GM12878 (cell line): ENCODE results near the gene HCFC1. TPM values are rescaled to one million over a fixed set of nuclear protein-coding genes. Genes with fewer than 3 reads are reported as not detected.

Experiments
- ATAC-seq: fragments of 200-7000 bp; cut with Tn5 transposase; 3 replicates; pipeline ENCODE4 v1.9.1; 2020; ENCODE audit warnings: mild to moderate bottlenecking, moderate library complexity
- BruUV-seq: library from RNA; stranded (reverse); fragments of 400-500 nt; replicated peaks from 2 replicates; lab custom pipeline; 2021; lab: Mats Ljungman, UMichigan
- CTCF ChIA-PET: fragments of 300-600 bp; sonication (Branson Sonifier 250); formaldehyde crosslinking; extraction: SDS; loops from one replicate; lab custom pipeline; 2021; ENCODE audit warnings: inconsistent platforms; lab: Yijun Ruan, JAX
- POLR2A ChIA-PET: fragments of 350-600 bp; formaldehyde crosslinking; extraction: SDS; loops from one replicate; lab custom pipeline; 2021; ENCODE audit warnings: inconsistent platforms; lab: Charles Lee
- RAD21 ChIA-PET: fragments of 300-600 bp; sonication (Branson Sonifier 250); formaldehyde crosslinking; loops from one replicate; lab custom pipeline; 2023; ENCODE audit warnings: antibody characterized with exemption; ENCODE audit not compliant: unreplicated experiment; lab: Charles Lee
- SMC1A ChIA-PET: fragments of 300-600 bp; sonication (Branson Sonifier 250); formaldehyde crosslinking; loops from one replicate; lab custom pipeline; 2023; ENCODE audit not compliant: unreplicated experiment, uncharacterized antibody; lab: Charles Lee
- DNase-seq: peaks from one replicate; pipeline ENCODE4 v3.0.0-alpha.2; 2011; ENCODE audit warnings: low read depth, low spot score
- FAIRE-seq: peaks from 3 replicates; lab custom pipeline; 2011; peaks lifted over from hg19 to GRCh38; lab: Jason Lieb, UNC
- H2AFZ ChIP-seq: 2 replicates; pipeline ENCODE4 v1.6.0; 2011; ENCODE audit warnings: low read depth, low read length, control low read depth; ENCODE audit not compliant: control insufficient read depth
- H3K27ac ChIP-seq: 2 replicates; pipeline ENCODE4 v1.5.1; 2011; ENCODE audit warnings: control low read depth; ENCODE audit not compliant: control insufficient read depth, insufficient read depth
- H3K27me3 ChIP-seq, 2 experiments: replicated peaks in 1 of 2; 2 replicates each; pipeline versions ENCODE4 v1.6.0 to v1.6.1; 2011; ENCODE audit warnings: low read length in 1 of 2; ENCODE audit not compliant: control insufficient read depth in 2 of 2, insufficient read depth in 2 of 2
- H3K36me3 ChIP-seq, 2 experiments: 2 replicates each; pipeline ENCODE4 v1.5.1; 2011; ENCODE audit warnings: low read length in 1 of 2; ENCODE audit not compliant: control insufficient read depth in 2 of 2, insufficient read depth in 2 of 2
- H3K4me1 ChIP-seq: 2 replicates; pipeline ENCODE4 v1.6.1; 2011; ENCODE audit warnings: mild to moderate bottlenecking, low read length, moderate library complexity, mixed read lengths; ENCODE audit not compliant: control insufficient read depth, insufficient read depth
- H3K4me2 ChIP-seq: 2 replicates; pipeline ENCODE4 v1.6.0; 2011; ENCODE audit warnings: control low read depth; ENCODE audit not compliant: control insufficient read depth, insufficient read depth
- H3K4me3 ChIP-seq: fragments of 200-600 bp; sonication (generic); 2 replicates; pipeline ENCODE4 v1.5.1; 2016
- H3K79me2 ChIP-seq: 2 replicates; pipeline ENCODE4 v1.6.0; 2011; ENCODE audit warnings: low read length; ENCODE audit not compliant: control insufficient read depth, insufficient read depth
- H3K9ac ChIP-seq: 2 replicates; pipeline ENCODE4 v1.8.0; 2011; ENCODE audit warnings: low read length, control low read depth, mixed read lengths; ENCODE audit not compliant: control insufficient read depth, insufficient read depth
- H3K9me3 ChIP-seq: replicated peaks from 3 replicates; pipeline ENCODE4 v1.5.1; 2011; ENCODE audit warnings: mild to moderate bottlenecking, low read length; ENCODE audit not compliant: control insufficient read depth, insufficient read depth
- H4K20me1 ChIP-seq: 2 replicates; pipeline ENCODE4 v1.6.0; 2011; ENCODE audit not compliant: control insufficient read depth, insufficient read depth
- BCL11A ChIP-seq: IDR thresholded peaks from 2 replicates; pipeline ENCODE4 v1.6.1; 2011; ENCODE audit warnings: low read depth, low read length
- HDGF ChIP-seq: fragments of 450-650 bp; IDR thresholded peaks from 2 replicates; pipeline ENCODE4 v1.6.1; 2016; ENCODE audit warnings: antibody characterized with exemption
- NR2F1 ChIP-seq: fragments of 450-650 bp; conservative IDR thresholded peaks from 2 replicates; pipeline ENCODE4 v1.6.1; 2017; ENCODE audit warnings: mild to moderate bottlenecking
- PAX5 ChIP-seq: IDR thresholded peaks from 2 replicates; pipeline ENCODE4 v1.6.1; 2011; ENCODE audit warnings: low read depth, low read length, borderline replicate concordance
- WGBS: methylation state at CpG from one replicate; pipeline ENCODE4 v1.1.6; 2016; ENCODE audit warnings: low lambda C conversion rate; ENCODE audit not compliant: insufficient replicate concordance, insufficient coverage; ENCODE audit errors: missing lambda C conversion rate; 5-methylcytosine and 5-hydroxymethylcytosine counted together
- in situ Hi-C: fragments of 300-500 bp; cut with MboI; formaldehyde crosslinking; loops from 9 replicates; pipeline ENCODE4 v1.14.3; 2018; ENCODE audit warnings: mixed read lengths
- intact Hi-C: fragments of 100-400 bp; cut with micrococcal nuclease; formaldehyde crosslinking; loops from one replicate; pipeline ENCODE4 v1.14.2; 2022; ENCODE audit not compliant: unreplicated experiment
- polyA plus RNA-seq, 11 experiments: library from polyadenylated mRNA; depleted of rRNA in 4 of 11; unstranded in 6 of 11; stranded (reverse) in 5 of 11; fragments of >200 nt; fragmentation: Nextera tagmentation in 4 of 11; fragmentation: Illumina TruSeq in 1 of 11; extraction: Ambion mirVana in 4 of 11; extraction: Trizol in 1 of 11; gene quantifications; 1 replicate in 1 of 11; 2 replicates in 10 of 11; pipeline versions ENCODE4 v1.2.1 to v1.2.3, GENCODE V29; 2011 to 2016; ENCODE audit warnings: inconsistent platforms in 2 of 11, missing spikeins in 2 of 11, low read depth in 1 of 11
- total RNA-seq, 4 experiments: library from RNA; depleted of rRNA in 3 of 4; stranded (reverse); fragments of >200 nt in 3 of 4; fragmentation: Illumina TruSeq in 1 of 4; extraction: Trizol in 1 of 4; gene quantifications; 2 replicates each; pipeline versions ENCODE4 v1.2.1 to v1.2.3, GENCODE V29; 2013 to 2021
- TF ChIP-seq, protein P1 (sequence below): fragments of 450-650 bp; IDR thresholded peaks from 2 replicates; pipeline ENCODE4 v1.6.1; 2017; ENCODE audit warnings: mild to moderate bottlenecking, moderate library complexity
- TF ChIP-seq, protein P2 (sequence below): IDR thresholded peaks from 2 replicates; pipeline ENCODE4 v1.6.1; 2012; ENCODE audit warnings: low read depth, low read length, improper control_type of control experiment
- TF ChIP-seq, protein P3 (sequence below): fragments of 450-650 bp; IDR thresholded peaks from 2 replicates; pipeline ENCODE4 v1.6.1; 2016; ENCODE audit warnings: mild to moderate bottlenecking

HCFC1 gene
- total and polyA plus RNA-seq, 10 of the 15 experiments (the other 5 are each of a cell fraction or from before 2014, with no cell fraction given) = 3.9 to 92.7 (median 23.5) TPM

DNA sequence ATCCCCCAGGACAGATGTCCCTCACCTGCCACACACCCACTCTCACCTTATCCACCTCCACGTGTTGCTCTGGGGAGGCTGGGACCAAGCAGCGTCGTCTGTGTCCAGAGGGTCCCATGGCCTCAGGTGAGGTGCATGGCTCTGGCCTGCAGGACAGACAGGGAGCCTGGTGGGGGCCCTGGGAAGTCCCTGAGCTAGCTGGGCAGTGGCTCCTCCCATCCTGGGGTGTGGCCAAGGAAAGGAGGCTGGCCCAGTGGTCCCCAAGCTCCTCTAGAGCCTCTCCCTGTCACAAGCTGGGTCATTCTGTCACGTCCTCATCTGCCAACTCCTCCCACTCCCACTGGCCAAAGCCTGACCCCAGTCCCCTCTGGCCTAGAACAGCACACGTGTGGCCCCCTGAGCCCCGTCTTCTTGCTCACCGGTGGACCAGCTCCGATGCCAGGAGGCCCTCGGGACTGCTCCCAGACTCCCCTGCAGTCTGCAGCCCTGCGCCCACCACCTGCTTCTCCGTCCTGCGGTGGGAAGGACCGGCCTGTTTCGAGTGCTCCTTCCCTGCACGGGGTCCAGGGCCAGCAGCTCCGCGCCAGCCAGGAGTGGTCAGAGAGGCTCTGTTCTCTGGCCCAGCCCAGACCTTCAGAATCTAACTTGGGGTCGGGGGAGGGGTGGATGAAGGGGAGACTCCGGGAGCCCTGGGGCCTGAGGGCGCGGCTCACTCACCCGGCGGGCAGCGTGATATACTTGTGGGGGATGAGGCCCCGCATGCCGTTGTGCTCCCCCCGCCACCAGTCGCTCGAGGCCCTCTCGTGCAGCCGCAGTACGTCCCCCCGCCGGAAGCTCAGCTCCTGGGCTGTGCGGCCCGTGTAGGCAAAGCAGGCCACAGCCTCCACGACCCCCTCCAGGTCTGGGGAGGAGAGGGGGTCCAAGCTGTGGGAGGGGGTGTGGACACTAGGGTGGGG is 62.3 kb downstream of the HCFC1 start:
- Histone ChIP-seq H3K4me2 (no peak overlapping the region), H3K4me1 (no peaks in the 10 kb centered on the region), H3K27ac (no peak overlapping the region), H3K27me3 (no peaks in the 10 kb centered on the region), H3K36me3 (no peaks in the 10 kb centered on the region; a peak in 2 of 4 replicates), H3K9me3 (no peaks in the 10 kb centered on the region), H3K79me2 (no peaks in the 10 kb centered on the region), H3K4me3 (no peak overlapping the region), H2AFZ (no peak overlapping the region), H4K20me1 (no peaks in the 10 kb centered on the region), H3K9ac (no peak overlapping the region)
- intact Hi-C loops (no loop called here), in situ Hi-C loops (no loop called here)
- CTCF ChIA-PET = interaction anchor here (1.3 to 1.7 kb wide), 2 partner anchors 13 to 38 kb away, joined by 3 to 6 read pairs; no protein-coding TSS in a partner anchor
- SMC1A ChIA-PET = interaction anchor here (1.0 kb wide), 1 partner anchor 15 kb away, joined by 3 read pairs; no protein-coding TSS in a partner anchor
- RAD21 ChIA-PET = interaction anchor here (0.9 to 1.0 kb wide), 3 partner anchors 14 to 16 kb away, joined by 3 read pairs; no protein-coding TSS in a partner anchor
- FAIRE-seq (no peak), DNase-seq (no peak), ATAC-seq (peak; percentile 87)
- BruUV-seq = no TSS peak
- TF ChIP-seq NR2F1 = no peak
- TF ChIP-seq, protein P1, sequence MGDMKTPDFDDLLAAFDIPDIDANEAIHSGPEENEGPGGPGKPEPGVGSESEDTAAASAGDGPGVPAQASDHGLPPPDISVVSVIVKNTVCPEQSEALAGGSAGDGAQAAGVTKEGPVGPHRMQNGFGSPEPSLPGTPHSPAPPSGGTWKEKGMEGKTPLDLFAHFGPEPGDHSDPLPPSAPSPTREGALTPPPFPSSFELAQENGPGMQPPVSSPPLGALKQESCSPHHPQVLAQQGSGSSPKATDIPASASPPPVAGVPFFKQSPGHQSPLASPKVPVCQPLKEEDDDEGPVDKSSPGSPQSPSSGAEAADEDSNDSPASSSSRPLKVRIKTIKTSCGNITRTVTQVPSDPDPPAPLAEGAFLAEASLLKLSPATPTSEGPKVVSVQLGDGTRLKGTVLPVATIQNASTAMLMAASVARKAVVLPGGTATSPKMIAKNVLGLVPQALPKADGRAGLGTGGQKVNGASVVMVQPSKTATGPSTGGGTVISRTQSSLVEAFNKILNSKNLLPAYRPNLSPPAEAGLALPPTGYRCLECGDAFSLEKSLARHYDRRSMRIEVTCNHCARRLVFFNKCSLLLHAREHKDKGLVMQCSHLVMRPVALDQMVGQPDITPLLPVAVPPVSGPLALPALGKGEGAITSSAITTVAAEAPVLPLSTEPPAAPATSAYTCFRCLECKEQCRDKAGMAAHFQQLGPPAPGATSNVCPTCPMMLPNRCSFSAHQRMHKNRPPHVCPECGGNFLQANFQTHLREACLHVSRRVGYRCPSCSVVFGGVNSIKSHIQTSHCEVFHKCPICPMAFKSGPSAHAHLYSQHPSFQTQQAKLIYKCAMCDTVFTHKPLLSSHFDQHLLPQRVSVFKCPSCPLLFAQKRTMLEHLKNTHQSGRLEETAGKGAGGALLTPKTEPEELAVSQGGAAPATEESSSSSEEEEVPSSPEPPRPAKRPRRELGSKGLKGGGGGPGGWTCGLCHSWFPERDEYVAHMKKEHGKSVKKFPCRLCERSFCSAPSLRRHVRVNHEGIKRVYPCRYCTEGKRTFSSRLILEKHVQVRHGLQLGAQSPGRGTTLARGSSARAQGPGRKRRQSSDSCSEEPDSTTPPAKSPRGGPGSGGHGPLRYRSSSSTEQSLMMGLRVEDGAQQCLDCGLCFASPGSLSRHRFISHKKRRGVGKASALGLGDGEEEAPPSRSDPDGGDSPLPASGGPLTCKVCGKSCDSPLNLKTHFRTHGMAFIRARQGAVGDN = 0 out of 2 replicates have a peak, but pooled peaks have one; percentile 28
- TF ChIP-seq, protein P2, sequence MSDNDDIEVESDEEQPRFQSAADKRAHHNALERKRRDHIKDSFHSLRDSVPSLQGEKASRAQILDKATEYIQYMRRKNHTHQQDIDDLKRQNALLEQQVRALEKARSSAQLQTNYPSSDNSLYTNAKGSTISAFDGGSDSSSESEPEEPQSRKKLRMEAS = no peak
- TF ChIP-seq BCL11A = no peak
- TF ChIP-seq, protein P3, sequence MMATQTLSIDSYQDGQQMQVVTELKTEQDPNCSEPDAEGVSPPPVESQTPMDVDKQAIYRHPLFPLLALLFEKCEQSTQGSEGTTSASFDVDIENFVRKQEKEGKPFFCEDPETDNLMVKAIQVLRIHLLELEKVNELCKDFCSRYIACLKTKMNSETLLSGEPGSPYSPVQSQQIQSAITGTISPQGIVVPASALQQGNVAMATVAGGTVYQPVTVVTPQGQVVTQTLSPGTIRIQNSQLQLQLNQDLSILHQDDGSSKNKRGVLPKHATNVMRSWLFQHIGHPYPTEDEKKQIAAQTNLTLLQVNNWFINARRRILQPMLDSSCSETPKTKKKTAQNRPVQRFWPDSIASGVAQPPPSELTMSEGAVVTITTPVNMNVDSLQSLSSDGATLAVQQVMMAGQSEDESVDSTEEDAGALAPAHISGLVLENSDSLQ = no peak
- TF ChIP-seq HDGF = 0 out of 2 replicates have a peak, but pooled peaks have one; percentile 35
- TF ChIP-seq PAX5 = no peak
- WGBS = 81% methylated on average over 22 of the region's 37 CpGs
- POLR2A ChIA-PET = interaction anchor here (0.5 to 1.1 kb wide), 3 partner anchors 9 to 787 kb away, joined by 3 to 6 read pairs (median 6); no protein-coding TSS in a partner anchor
